HepG2 (cell line): ENCODE data around the gene CKAP2L. TPM values are rescaled to one million over a fixed set of nuclear protein-coding genes. Genes with fewer than 3 reads are reported as not detected.
A peak's percentile ranks its signal among the peaks of the same experiment; 100 is the strongest.

ENCODE experiments used
- BORCS8-MEF2B ChIP-seq: sonication (generic); formaldehyde crosslinking; IDR thresholded peaks from 2 replicates; pipeline ENCODE4 v1.8.0; 2022; ENCODE audit warnings: mild to moderate bottlenecking, missing genetic modification reagents
- BRF2 ChIP-seq: sonication (generic); formaldehyde crosslinking; IDR thresholded peaks from 2 replicates; pipeline ENCODE4 v1.8.1; 2022; ENCODE audit warnings: mild to moderate bottlenecking, missing genetic modification reagents
- DDIT3 ChIP-seq: sonication (generic); formaldehyde crosslinking; IDR thresholded peaks from 2 replicates; pipeline ENCODE4 v1.4.0; 2020; ENCODE audit warnings: mild to moderate bottlenecking, missing genetic modification reagents
- GATAD1 ChIP-seq: IDR thresholded peaks from 2 replicates; pipeline ENCODE4 v1.6.1; 2016; ENCODE audit warnings: missing genetic modification reagents, missing compliant biosample characterization
- IRX3 ChIP-seq: sonication (generic); formaldehyde crosslinking; IDR thresholded peaks from 2 replicates; pipeline ENCODE4 v1.8.1; 2023; ENCODE audit warnings: mild to moderate bottlenecking, low read depth, missing genetic modification reagents, borderline replicate concordance
- REL ChIP-seq: sonication (generic); formaldehyde crosslinking; conservative IDR thresholded peaks from 2 replicates; pipeline ENCODE4 v1.8.0; 2022; ENCODE audit warnings: mild to moderate bottlenecking, missing genetic modification reagents, moderate library complexity
- REST ChIP-seq, 2 experiments: IDR thresholded peaks; 2 replicates each; pipeline ENCODE4 v1.6.1; 2011 to 2012; ENCODE audit warnings: low read length in 2 of 2, borderline replicate concordance in 1 of 2, low read depth in 1 of 2, mild to moderate bottlenecking in 1 of 2, moderate library complexity in 1 of 2
- SATB2 ChIP-seq: sonication (generic); formaldehyde crosslinking; IDR thresholded peaks from 2 replicates; pipeline ENCODE4 v1.5.0; 2020; ENCODE audit warnings: missing genetic modification reagents
- SKIL ChIP-seq: sonication (generic); formaldehyde crosslinking; IDR thresholded peaks from 2 replicates; pipeline ENCODE4 v1.8.0; 2022; ENCODE audit warnings: missing genetic modification reagents, mild to moderate bottlenecking, moderate library complexity, borderline replicate concordance
- SOX13 ChIP-seq, 3 experiments: fragments of 450-650 bp in 1 of 3; sonication (generic) in 1 of 3; formaldehyde crosslinking in 1 of 3; IDR thresholded peaks in 2 of 3; conservative IDR thresholded peaks in 1 of 3; 2 replicates each; pipeline versions ENCODE4 v1.5.0 to v1.6.1; 2016 to 2020; ENCODE audit warnings: antibody characterized with exemption in 1 of 3, mild to moderate bottlenecking in 1 of 3, missing compliant biosample characterization in 1 of 3, missing genetic modification reagents in 1 of 3, moderate library complexity in 1 of 3
- ZGPAT ChIP-seq: IDR thresholded peaks from 2 replicates; pipeline ENCODE4 v1.6.1; 2016; ENCODE audit warnings: mild to moderate bottlenecking
- ZMYM2 ChIP-seq: sonication (generic); formaldehyde crosslinking; IDR thresholded peaks from 2 replicates; pipeline ENCODE4 v1.8.0; 2022; ENCODE audit warnings: mild to moderate bottlenecking, missing genetic modification reagents
- ZNF33B ChIP-seq: sonication (generic); formaldehyde crosslinking; IDR thresholded peaks from 2 replicates; pipeline ENCODE4 v1.5.1; 2020; ENCODE audit warnings: mild to moderate bottlenecking, missing genetic modification reagents
- ZNF792 ChIP-seq: IDR thresholded peaks from 2 replicates; pipeline ENCODE4 v1.6.1; 2016
- polyA plus RNA-seq, 8 experiments: library from polyadenylated mRNA; depleted of rRNA in 3 of 8; stranded (reverse) in 7 of 8; unstranded in 1 of 8; fragments of >200 nt; fragmentation: Illumina TruSeq in 4 of 8; extraction: Trizol in 4 of 8; gene quantifications; 2 replicates each; pipeline versions ENCODE4 v1.2.1 to v1.2.3, GENCODE V29; 2011 to 2016; ENCODE audit warnings: low read depth in 4 of 8, missing spikeins in 1 of 8, mixed read lengths in 1 of 8; ENCODE audit not compliant: insufficient read depth in 1 of 8
- total RNA-seq, 5 experiments: library from RNA; depleted of rRNA; stranded (reverse); fragments of >200 nt; fragmentation: Illumina TruSeq; extraction: Trizol; gene quantifications; 2 replicates each; pipeline ENCODE4 v1.2.3, GENCODE V29; 2016; ENCODE audit warnings: low read depth in 1 of 5

The CKAP2L gene
- total and polyA plus RNA-seq, 2 of the 13 experiments (the other 11 are each of a cell fraction or from before 2014, with no cell fraction given) = 7.1 to 9.5 TPM

GRCh38 chr2:112764071-112765044 lies at the start of gene CKAP2L (continued):
- TF ChIP-seq BORCS8-MEF2B (CRISPR knock-in tag) (peak; percentile 100), DDIT3 (CRISPR knock-in tag) (no peak), GATAD1 (CRISPR knock-in tag) (peak; percentile 93), ZMYM2 (CRISPR knock-in tag) (peak; percentile 87), ZGPAT (CRISPR knock-in tag) (peak; percentile 66; the same call in 1 of the 2 replicates), SATB2 (0 out of 2 replicates have a peak, but pooled peaks have one; percentile 50), IRX3 (CRISPR knock-in tag) (peak; percentile 99), REST (IDR thresholded peaks at IDR 0.05; ENCODE audit: borderline replicate concordance in 1 of 2, low read depth in 1 of 2, low read length in 2 of 2) (no peak), SKIL (CRISPR knock-in tag) (peak; percentile 80; the same call in 1 of the 2 replicates), BRF2 (CRISPR knock-in tag) (peak; percentile 98), REL (CRISPR knock-in tag) (peak; percentile 100), ZNF33B (CRISPR knock-in tag) (no peak), ZNF792 (CRISPR knock-in tag) (no peak), SOX13 (IDR thresholded peaks at IDR 0.05) (no peak), SOX13 (CRISPR knock-in tag; conservative IDR thresholded peaks at IDR 0.05 in 1 of 2, IDR thresholded peaks at IDR 0.05 in 1 of 2) (peak in 1 of 2 experiments; percentile 16; a peak in 1 of 4 replicates)
